ENCODE results near the gene ADCY4.
"Not testable (repeated sequence)": the region's sequence is repeated elsewhere in the genome, so short reads cannot be mapped to it uniquely, and the experiment has no call there.

The ADCY4 gene

DNA sequence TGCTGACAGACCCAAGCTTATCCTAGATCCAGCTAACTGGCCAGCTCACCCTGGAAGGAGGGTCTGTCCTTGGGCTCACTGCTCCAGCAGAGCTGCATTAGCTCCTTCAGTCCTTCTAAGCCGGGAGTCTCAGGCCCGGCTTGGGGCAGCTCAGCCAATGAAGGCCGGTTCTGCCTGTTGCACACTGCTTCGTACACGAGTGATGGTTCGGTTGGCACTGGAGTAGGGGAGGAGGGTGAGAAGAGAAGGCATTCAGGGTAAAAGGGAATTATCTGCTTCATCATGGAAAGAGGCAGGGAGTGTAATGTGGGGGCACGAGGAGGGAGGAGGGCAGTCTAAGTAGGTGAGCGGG is 2.9 kb upstream of the ADCY4 start:
- no peak for DNase-seq

DNA sequence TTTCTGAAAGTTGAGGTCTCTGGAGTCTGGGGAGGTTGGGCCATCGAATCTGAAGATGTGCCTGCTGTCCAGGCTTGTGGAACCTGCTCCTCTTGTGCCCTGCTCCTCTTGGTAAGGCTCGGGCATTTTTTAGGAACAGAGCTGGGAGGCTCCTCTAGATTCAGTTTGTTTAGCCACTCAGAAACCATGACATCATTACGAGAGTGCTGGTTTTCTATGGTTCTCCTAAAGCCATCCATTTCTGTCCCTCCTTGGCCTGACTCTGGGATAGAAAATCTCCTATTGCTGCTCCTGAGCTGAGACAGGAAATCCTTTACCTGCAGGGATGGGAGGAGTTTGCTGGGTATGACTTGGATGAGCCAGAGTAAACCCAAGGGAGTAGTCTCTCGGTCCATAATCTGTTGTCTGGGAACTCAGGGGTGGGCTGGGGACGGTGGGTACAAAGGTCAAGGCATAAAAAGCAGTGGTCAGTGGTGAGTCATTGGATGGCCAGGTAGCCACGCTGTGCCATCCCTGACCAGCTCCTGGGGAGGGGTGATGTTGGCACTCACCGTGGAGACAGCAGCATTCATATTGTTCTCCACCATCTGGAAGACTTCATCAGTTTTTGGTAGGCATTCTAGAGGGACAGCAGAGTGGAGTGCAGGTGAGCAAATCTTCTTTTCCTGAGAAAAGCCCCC is 2.4 kb upstream of the ADCY4 start:
- no peak for DNase-seq

DNA sequence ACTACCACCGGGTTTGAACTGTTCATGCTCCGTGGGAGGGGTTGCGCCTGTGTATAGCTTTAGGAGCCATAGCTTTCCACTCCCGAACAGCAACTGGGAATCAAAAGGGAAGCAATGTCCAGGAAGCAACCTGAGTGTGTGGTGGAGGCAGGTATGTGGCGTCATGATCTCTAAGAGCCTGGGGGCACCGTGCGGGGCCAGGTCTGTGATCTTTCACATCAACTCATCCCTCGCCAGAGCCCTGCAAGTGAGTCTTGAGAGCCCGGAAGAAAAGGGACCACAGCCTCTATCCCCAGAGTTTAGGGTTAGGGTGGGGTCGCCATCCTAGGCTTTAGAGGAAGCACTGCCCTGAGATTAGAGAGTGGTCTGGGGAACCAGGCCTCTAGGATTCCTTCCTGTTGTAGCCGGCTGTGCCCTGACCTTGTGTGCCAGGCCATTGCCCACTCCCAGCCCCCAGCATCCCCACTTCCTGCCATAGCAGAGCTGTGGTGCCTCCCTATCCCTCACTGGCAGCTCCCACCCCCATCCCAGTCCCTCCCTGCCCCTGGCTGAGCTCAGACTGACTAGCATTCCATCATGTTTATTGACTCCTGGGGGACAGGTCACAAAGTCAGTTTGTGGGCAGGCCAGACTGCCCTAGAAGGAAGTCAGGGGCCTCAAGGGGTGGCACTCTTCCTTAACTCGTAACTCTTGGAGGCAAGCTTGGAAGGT is 745 bp upstream of the ADCY4 start:
- DNase-seq: no peak

DNA sequence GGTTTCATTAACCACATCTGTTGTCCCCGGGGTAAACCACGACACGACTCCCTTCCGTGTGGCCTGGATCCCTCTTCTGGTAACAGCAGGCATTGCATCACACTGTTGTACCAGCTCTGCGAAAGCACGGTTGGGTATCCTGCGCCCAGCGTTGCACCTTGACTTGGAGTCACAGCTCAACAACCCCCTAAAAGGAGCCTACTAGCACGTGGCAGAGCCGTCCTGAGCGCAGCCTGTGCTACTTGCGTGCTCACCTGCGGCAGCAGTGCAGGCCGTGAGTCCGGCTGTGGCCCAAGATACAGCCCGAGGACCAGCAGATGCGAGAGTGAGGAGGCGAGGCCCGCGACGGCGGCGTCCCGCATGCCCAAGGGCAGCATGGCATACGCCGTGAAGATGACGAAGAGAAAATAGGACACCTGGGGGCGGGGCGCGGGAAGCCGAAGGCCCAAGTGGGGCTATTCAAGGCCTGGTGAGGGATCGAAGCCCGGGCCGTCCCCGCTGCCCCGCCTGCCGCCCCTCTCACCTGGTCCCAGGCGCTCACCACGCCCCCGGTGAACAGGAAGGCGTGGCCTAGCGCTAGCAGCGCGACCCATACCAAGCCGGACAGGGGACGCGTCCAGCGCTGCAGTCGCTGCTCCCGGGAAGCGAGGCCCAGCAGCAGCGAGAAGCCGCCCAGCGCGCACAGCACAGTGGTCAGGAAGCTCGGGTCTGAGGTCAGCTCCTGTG is 2.4 kb downstream of the ADCY4 start:
- DNase-seq: peak; percentile 65

DNA sequence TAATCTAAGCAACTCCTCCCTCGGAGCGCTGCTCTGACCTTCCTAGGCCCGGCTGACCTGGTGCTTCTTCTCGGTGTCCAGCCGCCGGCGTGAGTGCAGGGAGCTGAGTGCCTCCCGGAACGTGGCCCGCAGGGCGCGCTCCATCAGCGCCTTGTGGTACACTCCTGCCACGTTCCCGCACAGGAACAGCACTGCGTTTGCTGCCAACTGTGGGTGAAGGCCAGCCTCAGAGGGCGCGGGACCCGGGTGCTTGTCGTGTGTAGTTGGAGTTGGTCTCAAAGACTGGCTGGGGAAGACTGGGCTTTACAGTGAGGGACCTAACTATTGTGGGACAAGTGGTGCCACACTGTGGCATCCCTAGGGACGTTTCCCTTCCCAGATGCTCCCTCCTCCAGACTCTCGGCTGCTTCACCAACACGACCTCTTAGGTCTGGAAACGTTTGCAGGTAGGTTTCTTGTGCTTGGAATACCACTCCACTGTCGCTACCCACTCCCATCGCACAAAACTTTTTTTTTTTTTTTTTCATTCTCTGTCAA is 3.1 kb downstream of the ADCY4 start:
- DNase-seq: no peak

DNA sequence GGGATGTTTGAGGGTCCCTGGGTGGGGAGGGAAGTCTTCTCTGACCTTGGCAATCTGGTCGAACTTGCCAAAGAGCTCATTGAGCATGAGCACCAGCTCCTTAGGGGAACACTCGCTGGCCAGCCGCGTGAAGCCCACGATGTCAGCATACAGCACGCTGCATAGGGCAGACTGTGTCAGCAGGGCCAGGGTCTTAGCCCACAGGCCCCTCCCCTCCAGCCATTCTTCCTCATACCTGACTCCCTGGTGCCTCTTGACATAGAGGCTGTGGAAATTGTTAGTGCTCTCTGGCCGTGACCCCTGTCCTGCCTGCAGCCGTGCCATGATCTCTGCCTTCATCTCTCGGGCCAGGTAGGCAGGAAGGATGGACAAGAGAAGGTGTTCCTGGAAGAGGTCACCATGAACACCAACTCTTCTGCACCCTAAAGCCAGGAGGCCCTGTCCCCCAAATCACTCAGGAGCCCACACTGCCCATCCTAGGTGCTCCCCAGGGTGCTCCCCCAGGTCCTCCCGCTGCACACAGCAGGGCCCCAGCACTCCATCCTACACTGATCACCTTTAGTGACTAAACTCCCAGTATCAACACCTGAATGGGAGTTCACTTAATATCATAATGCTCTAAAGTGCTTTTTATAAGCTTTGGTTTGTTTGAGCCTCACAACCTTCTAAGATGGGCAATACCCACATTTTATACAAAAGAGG is 3.7 kb downstream of the ADCY4 start:
- DNase-seq: no peak

DNA sequence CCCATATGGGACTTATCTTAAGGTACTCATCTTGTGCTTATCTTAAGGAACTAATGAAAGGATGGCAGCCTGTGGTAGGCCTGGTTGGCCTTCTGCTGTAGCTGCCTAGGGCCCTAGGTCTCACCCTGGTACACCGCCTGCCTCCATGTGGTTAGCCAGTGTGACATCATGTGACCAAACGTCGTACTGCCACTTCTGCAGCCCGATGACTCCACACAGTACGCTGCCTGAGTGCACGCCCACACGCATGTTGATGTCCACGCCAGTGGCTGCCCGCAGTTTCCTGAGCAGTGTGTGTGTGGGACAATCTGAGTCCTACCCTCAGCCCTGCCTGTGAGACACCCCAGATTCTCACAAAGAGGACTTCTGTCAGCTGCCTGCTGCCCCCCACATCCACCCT is 5.1 kb downstream of the ADCY4 start:
- no peak for DNase-seq

DNA sequence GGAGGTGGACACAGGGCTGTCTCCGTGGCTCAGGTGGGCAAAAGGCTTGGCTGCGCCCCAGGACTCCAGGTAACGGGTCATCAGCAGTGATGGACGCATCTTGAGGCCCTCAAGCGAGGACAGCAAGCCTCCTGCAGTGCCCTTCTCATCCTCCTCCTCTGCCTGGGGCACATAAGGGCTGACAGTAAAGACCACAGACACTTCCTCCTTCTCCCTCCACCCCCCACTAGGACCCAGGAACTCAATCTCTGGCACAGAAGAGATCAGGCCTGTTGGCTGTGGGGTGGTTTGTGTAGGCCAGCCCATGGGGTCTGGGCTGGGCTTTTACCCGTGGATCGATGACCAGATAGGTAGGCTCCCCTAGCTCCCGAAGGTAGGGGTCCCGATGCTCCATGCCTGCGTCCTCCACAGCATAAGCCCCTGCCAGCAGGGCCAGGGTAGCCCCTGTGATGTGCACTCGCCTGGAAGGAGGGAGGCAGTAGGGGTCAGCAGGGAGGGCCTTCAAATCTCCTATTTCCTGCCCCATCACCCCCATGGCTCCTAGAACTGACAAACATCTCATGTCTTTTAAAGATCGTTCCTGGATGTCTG is 5.7 kb downstream of the ADCY4 start:
- DNase-seq: no peak

DNA sequence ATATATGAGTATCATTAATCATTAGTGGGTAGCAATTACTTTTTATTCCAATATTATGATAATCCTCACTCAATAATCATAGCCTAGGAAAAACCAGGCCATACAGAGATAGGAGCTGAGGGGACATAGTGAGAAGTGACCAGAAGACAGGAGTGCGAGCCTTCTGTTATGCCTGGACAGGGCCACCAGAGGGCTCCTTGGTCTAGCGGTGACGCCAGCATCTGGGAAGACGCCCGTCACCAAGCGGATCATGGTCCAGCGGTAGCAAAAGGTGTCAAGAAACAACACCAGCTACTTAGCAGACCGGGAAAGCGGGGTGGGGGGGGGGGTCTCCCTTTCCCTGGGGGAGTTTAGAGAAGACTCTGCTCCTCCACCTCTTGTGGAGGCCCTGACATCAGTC is 7.0 kb downstream of the ADCY4 start:
- DNase-seq: not testable (repeated sequence)

DNA sequence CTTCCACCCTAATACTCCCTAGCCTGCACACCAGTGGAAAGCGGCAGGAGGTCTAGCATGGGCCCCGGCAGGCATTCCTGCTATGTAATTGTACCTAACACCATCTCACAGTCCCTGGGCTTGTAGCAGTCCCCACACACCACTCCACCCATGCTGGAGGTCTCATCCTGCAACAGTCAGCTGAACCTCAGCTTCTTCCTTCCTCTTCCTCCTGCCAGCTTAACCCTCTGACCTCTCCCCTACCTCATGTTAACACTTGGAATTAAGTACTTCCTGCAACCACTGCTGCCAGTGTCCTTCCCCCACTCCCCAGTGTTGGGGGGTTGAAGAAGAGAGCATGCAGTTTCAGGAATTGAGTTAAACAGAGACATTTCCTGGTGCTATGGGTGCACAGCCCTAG is 7.6 kb downstream of the ADCY4 start:
- DNase-seq: no peak

DNA sequence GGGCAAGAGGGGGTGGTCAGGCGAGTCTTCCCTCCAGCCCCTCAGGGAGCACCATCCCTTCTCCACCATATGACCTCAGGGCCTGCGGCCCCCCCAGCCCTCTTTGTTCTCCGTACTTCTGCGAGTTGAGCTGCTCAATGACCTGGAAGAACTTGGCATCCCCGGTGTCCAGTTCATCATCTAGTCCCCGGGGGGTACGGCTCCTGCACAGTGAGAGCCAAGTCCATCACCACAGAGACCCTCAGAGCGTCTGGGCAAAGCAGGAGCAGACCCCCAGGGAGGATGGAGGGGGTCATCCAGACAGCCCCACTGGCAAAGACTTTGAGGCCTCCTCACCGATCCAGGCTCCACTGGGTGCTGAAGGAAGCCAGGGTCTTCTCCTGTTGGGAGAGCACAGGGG is 8.9 kb downstream of the ADCY4 start:
- DNase-seq: no peak

DNA sequence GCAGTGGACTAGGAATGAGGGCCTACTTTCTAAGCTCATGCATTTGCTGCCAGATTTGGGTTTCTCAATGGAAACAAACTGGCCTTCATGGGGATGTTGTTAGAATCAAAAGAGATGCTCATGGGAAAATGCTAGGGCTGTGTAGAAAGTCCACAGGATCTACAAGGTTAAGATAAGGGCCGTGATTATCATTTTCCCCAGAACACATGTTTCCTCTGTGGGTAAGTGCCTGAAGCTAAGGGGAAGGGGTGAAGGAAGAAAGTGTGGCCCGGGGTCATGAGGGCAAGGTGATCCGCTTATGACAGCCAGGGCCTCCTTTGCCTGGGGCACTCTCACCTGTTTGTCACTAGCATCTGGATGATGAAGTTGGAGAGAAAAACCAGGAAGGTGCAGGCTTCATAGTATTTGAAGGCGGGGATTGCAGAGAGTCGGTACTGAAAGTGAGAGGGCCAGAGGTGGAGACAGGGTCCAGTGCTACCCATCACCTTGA is 9.8 kb downstream of the ADCY4 start:
- DNase-seq: no peak

DNA sequence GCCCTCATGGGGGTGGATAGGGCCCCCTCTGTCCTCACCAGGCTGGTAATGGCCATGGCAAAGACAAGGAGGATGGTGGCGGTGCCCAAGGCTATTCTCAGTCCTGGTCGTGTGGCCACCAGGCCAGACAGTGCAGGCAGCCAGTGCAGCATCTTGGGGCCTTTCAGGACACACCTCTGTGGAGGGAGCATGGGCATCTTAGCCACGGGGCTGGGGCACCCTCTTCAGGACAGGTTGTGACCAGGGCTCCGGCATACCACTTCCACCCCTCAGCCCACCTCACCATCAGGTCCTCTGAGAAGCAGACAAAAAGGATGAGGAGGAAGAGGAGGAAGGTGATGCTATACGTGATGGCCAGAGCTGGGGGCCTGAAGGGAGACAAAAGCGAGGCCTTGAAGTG is 10.8 kb downstream of the ADCY4 start:
- no peak for DNase-seq

DNA sequence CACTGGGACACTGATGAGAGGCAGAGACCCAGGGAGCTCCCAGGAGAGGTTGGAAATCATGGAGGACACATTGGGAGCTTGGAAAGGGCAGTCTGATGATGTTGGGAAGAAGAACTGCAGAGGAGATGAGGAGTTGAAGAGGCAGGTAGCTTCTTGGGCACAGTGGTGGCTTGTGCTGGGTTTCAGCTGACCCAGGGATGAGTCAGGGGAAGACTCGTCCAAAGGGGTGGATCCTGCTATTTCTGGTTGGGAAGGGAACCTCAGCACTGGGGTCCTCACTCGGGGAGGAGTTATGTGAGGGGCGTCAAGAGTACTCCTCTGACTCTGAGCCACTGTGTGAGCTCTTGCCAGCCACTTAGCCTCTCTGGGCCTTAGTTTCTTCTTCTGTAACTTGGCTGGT is 11.5 kb downstream of the ADCY4 start:
- no peak for DNase-seq

DNA sequence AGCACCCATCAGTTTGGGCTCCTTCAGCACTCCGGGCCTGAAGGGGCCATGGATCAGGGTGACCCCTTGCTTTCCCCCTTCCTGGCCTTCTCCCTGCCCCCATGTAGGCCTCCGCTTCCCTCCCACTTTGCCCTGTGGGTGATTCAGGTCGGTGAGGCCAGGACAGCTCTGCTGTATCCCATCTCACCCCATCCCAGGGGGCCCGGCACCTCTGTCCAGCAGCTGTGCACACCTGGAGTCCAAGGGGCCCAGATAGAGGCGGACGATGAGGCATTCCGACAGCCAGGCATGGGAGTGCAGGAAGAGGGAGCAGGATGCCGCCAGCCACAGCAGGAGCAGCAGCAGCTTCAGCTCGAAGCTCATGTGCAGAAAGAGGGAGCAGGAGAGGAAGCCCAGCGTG is 12.2 kb downstream of the ADCY4 start:
- no peak for DNase-seq

DNA sequence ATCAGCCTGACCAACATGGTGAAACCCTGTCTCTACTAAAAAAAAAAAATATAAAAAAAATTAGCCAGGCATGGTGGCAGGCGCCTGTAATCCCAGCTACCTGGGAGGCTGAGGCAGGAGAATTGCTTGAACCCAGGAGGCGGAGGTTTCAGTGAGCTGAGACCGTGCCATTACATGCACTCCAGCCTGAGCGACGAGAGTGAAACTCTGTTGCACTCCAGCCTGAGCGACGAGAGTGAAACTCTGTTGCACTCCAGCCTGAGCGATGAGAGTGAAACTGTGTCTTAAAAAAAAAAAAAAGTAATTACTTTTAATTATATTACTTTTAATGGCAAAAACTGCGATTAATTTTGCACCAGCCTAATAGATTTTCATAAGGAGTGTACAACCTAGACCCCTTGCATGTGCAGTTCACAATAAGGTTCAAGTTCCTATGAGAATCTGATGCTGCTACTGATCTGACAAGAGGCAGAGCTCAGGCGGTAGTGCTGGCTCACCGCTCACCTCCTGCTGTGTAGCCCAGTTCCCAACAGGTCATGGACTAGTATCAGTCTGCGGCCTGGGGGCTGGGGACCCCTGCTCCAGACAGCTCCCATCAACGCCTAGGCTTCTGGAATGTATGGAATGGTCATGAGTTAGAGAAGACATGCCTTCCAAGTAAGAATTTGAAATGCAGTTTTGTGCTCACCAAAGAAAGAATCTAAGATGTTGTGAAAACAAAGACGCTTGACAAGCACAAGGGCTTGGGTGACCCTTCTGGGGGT is 13.5 kb downstream of the ADCY4 start:
- no peak for DNase-seq

DNA sequence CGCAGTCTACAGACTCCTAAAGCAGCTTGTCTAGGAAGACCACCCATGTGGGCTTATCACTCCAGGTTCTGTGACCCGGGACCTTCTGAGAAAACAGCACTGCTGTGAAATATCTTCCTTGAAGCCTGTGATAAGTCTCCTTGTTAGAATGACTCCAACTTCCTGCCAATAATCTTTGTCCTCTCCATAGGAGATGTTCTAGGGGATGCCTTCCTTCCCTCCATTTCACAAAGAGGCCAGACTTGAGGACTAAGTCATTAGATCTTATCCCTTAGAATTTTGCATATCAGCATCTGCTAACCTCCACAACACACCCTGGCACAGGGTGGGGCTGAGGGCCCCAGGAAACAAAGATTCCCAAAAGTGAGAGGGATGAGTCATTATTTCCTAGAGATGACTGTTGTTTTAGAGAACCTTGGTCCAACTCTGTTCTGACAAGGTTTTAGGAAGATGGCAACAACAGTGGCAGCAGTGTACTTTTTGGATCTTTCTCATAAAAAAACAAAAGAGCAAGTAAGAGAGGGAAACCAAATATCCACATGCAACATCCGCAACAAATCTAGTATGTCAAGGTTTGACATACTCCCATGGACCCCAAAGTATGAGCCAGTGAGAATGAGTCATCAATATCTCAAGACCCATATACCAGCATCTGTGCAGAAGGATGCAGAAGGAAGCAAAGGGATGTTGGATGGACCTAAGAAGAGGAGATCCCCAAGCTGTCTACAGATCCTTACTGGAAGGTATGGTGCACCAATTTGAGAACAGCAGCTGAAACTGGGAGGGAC is 17.5 kb downstream of the ADCY4 start:
- DNase-seq: no peak

DNA sequence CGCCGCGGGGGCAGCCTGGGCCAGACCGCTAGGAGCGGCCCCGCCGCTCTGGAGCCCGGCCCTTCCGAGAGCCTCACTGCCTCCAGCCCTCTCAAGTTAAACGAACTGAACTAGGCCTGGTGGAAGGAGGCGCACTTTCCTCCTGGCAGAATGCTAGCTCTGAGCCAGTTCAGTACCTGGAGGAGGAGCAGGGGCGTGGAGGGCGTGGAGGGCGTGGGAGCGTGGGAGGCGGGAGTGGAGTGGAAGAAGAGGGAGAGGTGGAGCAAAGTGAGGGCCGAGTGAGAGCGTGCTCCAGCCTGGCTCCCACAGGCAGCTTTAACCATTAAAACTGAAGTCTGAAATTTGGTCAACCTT is 18.3 kb downstream of the ADCY4 start:
- no peak for DNase-seq

DNA sequence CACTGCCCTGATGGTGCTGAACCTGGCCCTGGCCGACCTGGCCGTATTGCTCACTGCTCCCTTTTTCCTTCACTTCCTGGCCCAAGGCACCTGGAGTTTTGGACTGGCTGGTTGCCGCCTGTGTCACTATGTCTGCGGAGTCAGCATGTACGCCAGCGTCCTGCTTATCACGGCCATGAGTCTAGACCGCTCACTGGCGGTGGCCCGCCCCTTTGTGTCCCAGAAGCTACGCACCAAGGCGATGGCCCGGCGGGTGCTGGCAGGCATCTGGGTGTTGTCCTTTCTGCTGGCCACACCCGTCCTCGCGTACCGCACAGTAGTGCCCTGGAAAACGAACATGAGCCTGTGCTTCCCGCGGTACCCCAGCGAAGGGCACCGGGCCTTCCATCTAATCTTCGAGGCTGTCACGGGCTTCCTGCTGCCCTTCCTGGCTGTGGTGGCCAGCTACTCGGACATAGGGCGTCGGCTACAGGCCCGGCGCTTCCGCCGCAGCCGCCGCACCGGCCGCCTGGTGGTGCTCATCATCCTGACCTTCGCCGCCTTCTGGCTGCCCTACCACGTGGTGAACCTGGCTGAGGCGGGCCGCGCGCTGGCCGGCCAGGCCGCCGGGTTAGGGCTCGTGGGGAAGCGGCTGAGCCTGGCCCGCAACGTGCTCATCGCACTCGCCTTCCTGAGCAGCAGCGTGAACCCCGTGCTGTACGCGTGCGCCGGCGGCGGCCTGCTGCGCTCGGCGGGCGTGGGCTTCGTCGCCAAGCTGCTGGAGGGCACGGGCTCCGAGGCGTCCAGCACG is 18.9 kb downstream of the ADCY4 start:
- no peak for DNase-seq

DNA sequence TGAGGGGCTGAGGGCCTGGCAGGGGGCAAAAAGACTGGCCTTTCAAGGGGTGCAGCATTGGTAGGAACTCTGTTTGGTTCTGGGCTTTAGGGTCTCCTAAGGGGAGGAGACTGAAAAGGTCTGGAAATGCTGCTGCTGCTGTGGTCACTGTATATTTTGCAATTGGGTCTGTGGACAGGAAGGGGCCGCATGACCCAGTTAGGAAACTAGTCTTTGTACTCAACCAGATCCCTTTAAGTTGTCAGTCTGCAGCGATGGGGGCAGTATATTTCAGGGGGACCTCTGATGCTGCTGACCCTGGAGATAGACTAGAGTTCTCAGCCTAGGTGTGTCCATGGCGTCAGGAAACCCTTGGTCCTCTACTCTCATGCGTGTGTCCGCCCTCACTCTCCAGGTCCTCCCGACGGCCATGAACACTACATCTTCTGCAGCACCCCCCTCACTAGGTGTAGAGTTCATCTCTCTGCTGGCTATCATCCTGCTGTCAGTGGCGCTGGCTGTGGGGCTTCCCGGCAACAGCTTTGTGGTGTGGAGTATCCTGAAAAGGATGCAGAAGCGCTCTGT is 19.5 kb downstream of the ADCY4 start:
- no peak for DNase-seq
